Right renal cortex interstitium (tissue), 3 donors: ENCODE measurements around the gene ITPR2. TPM values are rescaled to one million over a fixed set of nuclear protein-coding genes. Genes with fewer than 3 reads are reported as not detected.

Experiments used
- polyA plus RNA-seq, 3 donors: library from polyadenylated mRNA; unstranded; fragments of 120-200 nt; gene quantifications; one replicate each; pipeline ENCODE4 v1.2.1, GENCODE V29; 2013; ENCODE audit not compliant: insufficient read length in 3 of 3

The ITPR2 gene
- polyA plus RNA-seq, 3 donors = 13.1 to 16.8 (median 14.6) TPM

Other genes starting within 250 kb of the ITPR2 start
- 10 to 100 TPM; 33.5 to 40.9 (median 38.2) TPM for gene INTS13, start 104.8 kb upstream of the ITPR2 start, polyA plus RNA-seq
- 10 to 100 TPM; 54.8 to 57.6 (median 55.0) TPM for gene FGFR1OP2, start 105.3 kb upstream of the ITPR2 start, polyA plus RNA-seq
- gene TM7SF3, start 181.2 kb upstream of the ITPR2 start, polyA plus RNA-seq = 100 to 1,000 TPM in 1 of 3 donors, 10 to 100 TPM in 2; 77.2 to 108 (median 97.6) TPM
- 10 to 100 TPM; 60.5 to 64.5 (median 62.8) TPM for gene MED21, start 189.4 kb upstream of the ITPR2 start, polyA plus RNA-seq
- gene C12orf71, start 249.4 kb upstream of the ITPR2 start, polyA plus RNA-seq = not detected